GM12878 (cell line): ENCODE measurements around the gene EFTUD2. TPM values are rescaled to one million over a fixed set of nuclear protein-coding genes. Genes with fewer than 3 reads are reported as not detected.
A peak's percentile ranks its signal among the peaks of the same experiment; 100 is the strongest.

ENCODE experiments used
- ATAC-seq: fragments of 200-7000 bp; cut with Tn5 transposase; 3 replicates; pipeline ENCODE4 v1.9.1; 2020; ENCODE audit warnings: mild to moderate bottlenecking, moderate library complexity
- BruUV-seq: library from RNA; stranded (reverse); fragments of 400-500 nt; replicated peaks from 2 replicates; lab custom pipeline; 2021; lab: Mats Ljungman, UMichigan
- CTCF ChIA-PET: fragments of 300-600 bp; sonication (Branson Sonifier 250); formaldehyde crosslinking; extraction: SDS; loops from one replicate; lab custom pipeline; 2021; ENCODE audit warnings: inconsistent platforms; lab: Yijun Ruan, JAX
- POLR2A ChIA-PET: fragments of 350-600 bp; formaldehyde crosslinking; extraction: SDS; loops from one replicate; lab custom pipeline; 2021; ENCODE audit warnings: inconsistent platforms; lab: Charles Lee
- RAD21 ChIA-PET: fragments of 300-600 bp; sonication (Branson Sonifier 250); formaldehyde crosslinking; loops from one replicate; lab custom pipeline; 2023; ENCODE audit warnings: antibody characterized with exemption; ENCODE audit not compliant: unreplicated experiment; lab: Charles Lee
- SMC1A ChIA-PET: fragments of 300-600 bp; sonication (Branson Sonifier 250); formaldehyde crosslinking; loops from one replicate; lab custom pipeline; 2023; ENCODE audit not compliant: unreplicated experiment, uncharacterized antibody; lab: Charles Lee
- DNase-seq: peaks from one replicate; pipeline ENCODE4 v3.0.0-alpha.2; 2011; ENCODE audit warnings: low read depth, low spot score
- FAIRE-seq: peaks from 3 replicates; lab custom pipeline; 2011; peaks lifted over from hg19 to GRCh38; lab: Jason Lieb, UNC
- H2AFZ ChIP-seq: 2 replicates; pipeline ENCODE4 v1.6.0; 2011; ENCODE audit warnings: low read depth, low read length, control low read depth; ENCODE audit not compliant: control insufficient read depth
- H3K27ac ChIP-seq: 2 replicates; pipeline ENCODE4 v1.5.1; 2011; ENCODE audit warnings: control low read depth; ENCODE audit not compliant: control insufficient read depth, insufficient read depth
- H3K27me3 ChIP-seq, 2 experiments: replicated peaks in 1 of 2; 2 replicates each; pipeline versions ENCODE4 v1.6.0 to v1.6.1; 2011; ENCODE audit warnings: low read length in 1 of 2; ENCODE audit not compliant: control insufficient read depth in 2 of 2, insufficient read depth in 2 of 2
- H3K36me3 ChIP-seq, 2 experiments: 2 replicates each; pipeline ENCODE4 v1.5.1; 2011; ENCODE audit warnings: low read length in 1 of 2; ENCODE audit not compliant: control insufficient read depth in 2 of 2, insufficient read depth in 2 of 2
- H3K4me1 ChIP-seq: 2 replicates; pipeline ENCODE4 v1.6.1; 2011; ENCODE audit warnings: mild to moderate bottlenecking, low read length, moderate library complexity, mixed read lengths; ENCODE audit not compliant: control insufficient read depth, insufficient read depth
- H3K4me2 ChIP-seq: 2 replicates; pipeline ENCODE4 v1.6.0; 2011; ENCODE audit warnings: control low read depth; ENCODE audit not compliant: control insufficient read depth, insufficient read depth
- H3K4me3 ChIP-seq: fragments of 200-600 bp; sonication (generic); 2 replicates; pipeline ENCODE4 v1.5.1; 2016
- H3K79me2 ChIP-seq: 2 replicates; pipeline ENCODE4 v1.6.0; 2011; ENCODE audit warnings: low read length; ENCODE audit not compliant: control insufficient read depth, insufficient read depth
- H3K9ac ChIP-seq: 2 replicates; pipeline ENCODE4 v1.8.0; 2011; ENCODE audit warnings: low read length, control low read depth, mixed read lengths; ENCODE audit not compliant: control insufficient read depth, insufficient read depth
- H3K9me3 ChIP-seq: replicated peaks from 3 replicates; pipeline ENCODE4 v1.5.1; 2011; ENCODE audit warnings: mild to moderate bottlenecking, low read length; ENCODE audit not compliant: control insufficient read depth, insufficient read depth
- H4K20me1 ChIP-seq: 2 replicates; pipeline ENCODE4 v1.6.0; 2011; ENCODE audit not compliant: control insufficient read depth, insufficient read depth
- ATF7 ChIP-seq: fragments of 450-650 bp; IDR thresholded peaks from 2 replicates; pipeline ENCODE4 v1.6.1; 2016; ENCODE audit warnings: low read depth, mild to moderate bottlenecking
- CREM ChIP-seq: IDR thresholded peaks from 2 replicates; pipeline ENCODE4 v1.6.1; 2014; ENCODE audit warnings: antibody characterized with exemption, low read depth
- EGR1 ChIP-seq, 2 experiments: IDR thresholded peaks; 1 replicate in 1 of 2; 2 replicates in 1 of 2; pipeline ENCODE4 v1.6.1; 2011 to 2012; ENCODE audit warnings: low read depth in 2 of 2, low read length in 2 of 2, borderline replicate concordance in 1 of 2, mild to moderate bottlenecking in 1 of 2, moderate library complexity in 1 of 2
- EZH2 ChIP-seq: IDR thresholded peaks from 2 replicates; pipeline ENCODE4 v1.6.1; 2012; ENCODE audit warnings: low read depth, mild to moderate bottlenecking, control low read depth, inconsistent platforms, low read length, borderline replicate concordance; ENCODE audit not compliant: control insufficient read depth
- FOXM1 ChIP-seq: IDR thresholded peaks from 2 replicates; pipeline ENCODE4 v1.6.1; 2012; ENCODE audit warnings: low read depth, mild to moderate bottlenecking, inconsistent platforms, low read length, moderate library complexity
- IKZF1 ChIP-seq: fragments of 450-650 bp; conservative IDR thresholded peaks from 2 replicates; pipeline ENCODE4 v1.6.1; 2017; ENCODE audit warnings: antibody characterized with exemption, mild to moderate bottlenecking
- IKZF2 ChIP-seq, 2 experiments: fragments of 450-650 bp; IDR thresholded peaks; 2 replicates each; pipeline ENCODE4 v1.6.1; 2017; ENCODE audit warnings: mild to moderate bottlenecking in 2 of 2, moderate library complexity in 2 of 2
- MYB ChIP-seq: fragments of 150-350 bp; IDR thresholded peaks from 2 replicates; pipeline ENCODE4 v1.6.1; 2014; ENCODE audit warnings: mild to moderate bottlenecking, low read depth, low read length, borderline replicate concordance
- NFYB ChIP-seq: IDR thresholded peaks from 2 replicates; pipeline ENCODE4 v1.6.1; 2011; ENCODE audit warnings: low read depth, mild to moderate bottlenecking, low read length, improper control_type of control experiment, moderate library complexity; ENCODE audit not compliant: insufficient read depth
- TAF1 ChIP-seq: IDR thresholded peaks from 2 replicates; pipeline ENCODE4 v1.6.1; 2011; ENCODE audit warnings: mild to moderate bottlenecking, low read depth, low read length, borderline replicate concordance
- ZBED1 ChIP-seq: IDR thresholded peaks from 2 replicates; pipeline ENCODE4 v1.6.1; 2016; ENCODE audit warnings: borderline replicate concordance
- ZNF274 ChIP-seq: IDR thresholded peaks from one replicate; pipeline ENCODE4 v1.8.0; 2011; ENCODE audit not compliant: insufficient read length, insufficient read depth
- WGBS: methylation state at CpG from one replicate; pipeline ENCODE4 v1.1.6; 2016; ENCODE audit warnings: low lambda C conversion rate; ENCODE audit not compliant: insufficient replicate concordance, insufficient coverage; ENCODE audit errors: missing lambda C conversion rate; 5-methylcytosine and 5-hydroxymethylcytosine counted together
- in situ Hi-C: fragments of 300-500 bp; cut with MboI; formaldehyde crosslinking; loops from 9 replicates; pipeline ENCODE4 v1.14.3; 2018; ENCODE audit warnings: mixed read lengths
- intact Hi-C: fragments of 100-400 bp; cut with micrococcal nuclease; formaldehyde crosslinking; loops from one replicate; pipeline ENCODE4 v1.14.2; 2022; ENCODE audit not compliant: unreplicated experiment
- polyA plus RNA-seq, 11 experiments: library from polyadenylated mRNA; depleted of rRNA in 4 of 11; unstranded in 6 of 11; stranded (reverse) in 5 of 11; fragments of >200 nt; fragmentation: Nextera tagmentation in 4 of 11; fragmentation: Illumina TruSeq in 1 of 11; extraction: Ambion mirVana in 4 of 11; extraction: Trizol in 1 of 11; gene quantifications; 1 replicate in 1 of 11; 2 replicates in 10 of 11; pipeline versions ENCODE4 v1.2.1 to v1.2.3, GENCODE V29; 2011 to 2016; ENCODE audit warnings: inconsistent platforms in 2 of 11, missing spikeins in 2 of 11, low read depth in 1 of 11
- total RNA-seq, 4 experiments: library from RNA; depleted of rRNA in 3 of 4; stranded (reverse); fragments of >200 nt in 3 of 4; fragmentation: Illumina TruSeq in 1 of 4; extraction: Trizol in 1 of 4; gene quantifications; 2 replicates each; pipeline versions ENCODE4 v1.2.1 to v1.2.3, GENCODE V29; 2013 to 2021
- TF ChIP-seq, protein P1 (sequence below), 3 experiments: IDR thresholded peaks in 2 of 3; conservative IDR thresholded peaks in 1 of 3; 2 replicates each; pipeline ENCODE4 v1.5.1; 2011; ENCODE audit warnings: low read depth in 3 of 3, low read length in 3 of 3, mild to moderate bottlenecking in 3 of 3, control low read depth in 2 of 3, moderate library complexity in 2 of 3, inconsistent platforms in 1 of 3, mixed read lengths in 1 of 3; ENCODE audit not compliant: control insufficient read depth in 2 of 3, insufficient read depth in 1 of 3; ENCODE audit errors: extremely low read depth in 1 of 3
- TF ChIP-seq, protein P2 (sequence below): fragments of 450-650 bp; IDR thresholded peaks from 2 replicates; pipeline ENCODE4 v1.6.1; 2014; ENCODE audit warnings: mild to moderate bottlenecking

EFTUD2 gene
- total and polyA plus RNA-seq, 10 of the 15 experiments (the other 5 are each of a cell fraction or from before 2014, with no cell fraction given) = 33.0 to 198 (median 126) TPM

DNA sequence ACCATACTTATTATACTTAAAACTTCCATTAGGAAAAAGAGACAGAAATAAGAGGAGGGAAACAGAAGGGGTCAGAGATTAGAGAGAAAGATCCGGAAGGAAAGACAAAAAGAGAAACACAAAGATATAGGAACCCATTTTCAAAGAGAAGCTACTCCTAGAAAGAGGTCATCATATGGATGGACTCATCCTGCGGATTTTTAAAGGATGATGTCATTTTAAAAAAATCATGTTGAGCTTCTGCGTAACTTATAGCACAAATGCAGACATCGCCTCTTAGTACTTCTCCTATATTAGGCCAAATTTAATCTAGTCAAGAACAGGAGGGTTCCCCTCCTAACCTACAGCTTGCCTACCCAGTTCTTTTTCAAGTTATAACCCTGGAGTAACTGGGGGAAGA lies 18.1 kb downstream of the EFTUD2 start:
- intact Hi-C loops = no loop called here
- RAD21 ChIA-PET = interaction anchor here (1.3 kb wide), 1 partner anchor 105 kb away, joined by 3 read pairs; no protein-coding TSS in a partner anchor
- H4K20me1 ChIP-seq = no peaks in the 10 kb centered on the region; the same call in 1 of the 2 replicates
- H3K4me2 ChIP-seq = no peak overlapping the region
- SMC1A ChIA-PET = interaction anchor here (1.2 kb wide), 1 partner anchor 12 kb away, joined by 4 read pairs; no protein-coding TSS in a partner anchor
- H3K27ac ChIP-seq = no peak overlapping the region
- no peak for DNase-seq
- in situ Hi-C loops = no loop called here
- no peaks in the 10 kb centered on the region for H3K4me1 ChIP-seq
- FAIRE-seq = no peak
- no peak for ATAC-seq
- peaks cover 15 to 36% of the 10 kb centered on the region in 2 experiments for H3K36me3 ChIP-seq
- no peak overlapping the region for H3K4me3 ChIP-seq
- BruUV-seq = no TSS peak
- 100% methylated on average over 4 of the region's 4 CpGs for WGBS
- H2AFZ ChIP-seq = no peak overlapping the region
- H3K9ac ChIP-seq = no peak overlapping the region
- H3K27me3 ChIP-seq = no peaks in the 10 kb centered on the region
- CTCF ChIA-PET = interaction anchor here (0.9 to 1.7 kb wide), 4 partner anchors 12 to 106 kb away, joined by 4 to 5 read pairs (median 5); no protein-coding TSS in a partner anchor
- TF ChIP-seq ATF7 = 0 out of 2 replicates have a peak, but pooled peaks have one; percentile 33
- TF ChIP-seq FOXM1 = no peak
- TF ChIP-seq EGR1 (IDR thresholded peaks at IDR 0.05; ENCODE audit: borderline replicate concordance in 1 of 2, low read depth in 2 of 2, low read length in 2 of 2) = no peak
- TF ChIP-seq ZNF274 = no peak
- no peaks in the 10 kb centered on the region for H3K79me2 ChIP-seq
- H3K9me3 ChIP-seq = no peaks in the 10 kb centered on the region
- POLR2A ChIA-PET = no interaction called here

DNA sequence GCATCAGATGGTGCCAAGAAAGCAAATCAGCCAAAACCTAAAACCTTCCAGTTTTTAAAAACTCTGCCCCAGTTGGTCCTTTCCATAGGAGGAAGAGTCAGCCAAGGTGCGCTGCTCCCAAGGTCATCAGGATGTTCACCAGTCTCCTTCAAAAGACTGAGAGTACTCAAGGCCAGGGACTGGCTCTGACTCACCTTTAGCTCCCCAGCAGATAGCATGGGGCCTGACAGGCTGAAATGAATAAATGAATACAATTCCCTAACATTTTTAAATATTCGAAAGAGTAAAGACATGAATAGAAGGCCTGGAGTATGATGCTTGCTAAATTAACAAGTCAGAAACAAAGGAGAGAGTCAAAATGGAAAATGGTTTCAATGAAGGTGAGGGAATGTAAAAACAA lies 19.2 kb downstream of the EFTUD2 start:
- Histone ChIP-seq H3K36me3 (peaks cover 17 to 34% of the 10 kb centered on the region in 2 experiments), H3K9ac (no peak overlapping the region), H3K27ac (no peak overlapping the region), H4K20me1 (no peaks in the 10 kb centered on the region; the same call in 1 of the 2 replicates), H3K4me1 (no peaks in the 10 kb centered on the region), H3K9me3 (no peaks in the 10 kb centered on the region), H3K79me2 (no peaks in the 10 kb centered on the region), H2AFZ (no peak overlapping the region), H3K4me2 (no peak overlapping the region), H3K4me3 (no peak overlapping the region), H3K27me3 (no peaks in the 10 kb centered on the region)
- WGBS = 100% methylated on average over 2 of the region's 2 CpGs
- ChIA-PET CTCF (interaction anchor here (2.5 kb wide), 1 partner anchor 101 kb away, joined by 21 read pairs; no protein-coding TSS in a partner anchor), SMC1A (no interaction called here), RAD21 (no interaction called here), POLR2A (no interaction called here)
- in situ Hi-C loops (no loop called here), intact Hi-C loops (no loop called here)
- no TSS peak for BruUV-seq
- ATAC-seq (no peak), DNase-seq (no peak), FAIRE-seq (no peak)
- no peak for TF ChIP-seq NFYB
- TF ChIP-seq IKZF2 (IDR thresholded peaks at IDR 0.05) = no peak
- TF ChIP-seq, protein P1, sequence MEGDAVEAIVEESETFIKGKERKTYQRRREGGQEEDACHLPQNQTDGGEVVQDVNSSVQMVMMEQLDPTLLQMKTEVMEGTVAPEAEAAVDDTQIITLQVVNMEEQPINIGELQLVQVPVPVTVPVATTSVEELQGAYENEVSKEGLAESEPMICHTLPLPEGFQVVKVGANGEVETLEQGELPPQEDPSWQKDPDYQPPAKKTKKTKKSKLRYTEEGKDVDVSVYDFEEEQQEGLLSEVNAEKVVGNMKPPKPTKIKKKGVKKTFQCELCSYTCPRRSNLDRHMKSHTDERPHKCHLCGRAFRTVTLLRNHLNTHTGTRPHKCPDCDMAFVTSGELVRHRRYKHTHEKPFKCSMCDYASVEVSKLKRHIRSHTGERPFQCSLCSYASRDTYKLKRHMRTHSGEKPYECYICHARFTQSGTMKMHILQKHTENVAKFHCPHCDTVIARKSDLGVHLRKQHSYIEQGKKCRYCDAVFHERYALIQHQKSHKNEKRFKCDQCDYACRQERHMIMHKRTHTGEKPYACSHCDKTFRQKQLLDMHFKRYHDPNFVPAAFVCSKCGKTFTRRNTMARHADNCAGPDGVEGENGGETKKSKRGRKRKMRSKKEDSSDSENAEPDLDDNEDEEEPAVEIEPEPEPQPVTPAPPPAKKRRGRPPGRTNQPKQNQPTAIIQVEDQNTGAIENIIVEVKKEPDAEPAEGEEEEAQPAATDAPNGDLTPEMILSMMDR (IDR thresholded peaks at IDR 0.05 in 2 of 3, conservative IDR thresholded peaks at IDR 0.05 in 1 of 3; ENCODE audit: control insufficient read depth in 2 of 3, extremely low read depth in 1 of 3, insufficient read depth in 1 of 3, low read depth in 3 of 3, low read length in 3 of 3) = no peak
- no peak for TF ChIP-seq CREM
- no peak for TF ChIP-seq ZBED1
- TF ChIP-seq, protein P2, sequence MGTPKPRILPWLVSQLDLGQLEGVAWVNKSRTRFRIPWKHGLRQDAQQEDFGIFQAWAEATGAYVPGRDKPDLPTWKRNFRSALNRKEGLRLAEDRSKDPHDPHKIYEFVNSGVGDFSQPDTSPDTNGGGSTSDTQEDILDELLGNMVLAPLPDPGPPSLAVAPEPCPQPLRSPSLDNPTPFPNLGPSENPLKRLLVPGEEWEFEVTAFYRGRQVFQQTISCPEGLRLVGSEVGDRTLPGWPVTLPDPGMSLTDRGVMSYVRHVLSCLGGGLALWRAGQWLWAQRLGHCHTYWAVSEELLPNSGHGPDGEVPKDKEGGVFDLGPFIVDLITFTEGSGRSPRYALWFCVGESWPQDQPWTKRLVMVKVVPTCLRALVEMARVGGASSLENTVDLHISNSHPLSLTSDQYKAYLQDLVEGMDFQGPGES = no peak
- no peak for TF ChIP-seq MYB
- TF ChIP-seq EZH2 = no peak
- TF ChIP-seq TAF1 = no peak
- no peak for TF ChIP-seq FOXM1
- no peak for TF ChIP-seq IKZF1
